Epithelial cell of esophagus (primary cell): Measurements from ENCODE around the gene FBXW2.
"Not testable (repeated sequence)": the region's sequence is repeated elsewhere in the genome, so short reads cannot be mapped to it uniquely, and the experiment has no call there.

Experiments
- DNase-seq: peaks from one replicate; pipeline ENCODE4 v3.0.0; 2010; ENCODE audit warnings: low read depth
- H3K4me3 ChIP-seq: 2 replicates; pipeline ENCODE4 v1.5.1; 2011; ENCODE audit warnings: mild to moderate bottlenecking, low read length, control low read depth
- TF ChIP-seq, protein P1 (sequence below): IDR thresholded peaks from 2 replicates; pipeline ENCODE4 v1.5.1; 2011; ENCODE audit warnings: low read depth, mild to moderate bottlenecking, low read length, control low read depth, inconsistent platforms; ENCODE audit not compliant: insufficient read depth; ENCODE audit errors: missing control alignments

Gene FBXW2

GRCh38 chr9:120750421-120750820 is 42.8 kb downstream of the FBXW2 start:
- TF ChIP-seq, protein P1, sequence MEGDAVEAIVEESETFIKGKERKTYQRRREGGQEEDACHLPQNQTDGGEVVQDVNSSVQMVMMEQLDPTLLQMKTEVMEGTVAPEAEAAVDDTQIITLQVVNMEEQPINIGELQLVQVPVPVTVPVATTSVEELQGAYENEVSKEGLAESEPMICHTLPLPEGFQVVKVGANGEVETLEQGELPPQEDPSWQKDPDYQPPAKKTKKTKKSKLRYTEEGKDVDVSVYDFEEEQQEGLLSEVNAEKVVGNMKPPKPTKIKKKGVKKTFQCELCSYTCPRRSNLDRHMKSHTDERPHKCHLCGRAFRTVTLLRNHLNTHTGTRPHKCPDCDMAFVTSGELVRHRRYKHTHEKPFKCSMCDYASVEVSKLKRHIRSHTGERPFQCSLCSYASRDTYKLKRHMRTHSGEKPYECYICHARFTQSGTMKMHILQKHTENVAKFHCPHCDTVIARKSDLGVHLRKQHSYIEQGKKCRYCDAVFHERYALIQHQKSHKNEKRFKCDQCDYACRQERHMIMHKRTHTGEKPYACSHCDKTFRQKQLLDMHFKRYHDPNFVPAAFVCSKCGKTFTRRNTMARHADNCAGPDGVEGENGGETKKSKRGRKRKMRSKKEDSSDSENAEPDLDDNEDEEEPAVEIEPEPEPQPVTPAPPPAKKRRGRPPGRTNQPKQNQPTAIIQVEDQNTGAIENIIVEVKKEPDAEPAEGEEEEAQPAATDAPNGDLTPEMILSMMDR = no peak
- no peak overlapping the region for H3K4me3 ChIP-seq
- no peak for DNase-seq

- not testable (repeated sequence) for DNase-seq
Observed at GRCh38 chr9:120746366-120746765, 46.9 kb downstream of the FBXW2 start.

DNA sequence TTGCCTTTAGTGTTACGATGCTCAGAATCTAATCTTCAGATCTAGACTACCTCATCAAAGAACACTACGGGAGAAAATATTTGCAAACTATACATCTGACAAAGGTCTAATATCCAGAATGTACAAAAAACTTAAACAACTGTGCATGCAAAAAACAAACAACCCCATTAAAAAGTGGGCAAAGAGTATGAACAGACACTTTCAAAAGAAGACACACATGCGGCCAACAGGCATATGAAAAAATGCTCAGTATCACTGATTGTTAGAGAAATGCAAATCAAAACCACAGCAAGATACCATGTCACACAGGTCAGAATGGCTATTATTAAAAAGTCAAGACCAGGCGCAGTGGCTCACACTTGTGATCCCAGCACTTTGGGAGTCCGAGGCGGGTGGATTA is 47.9 kb downstream of the FBXW2 start:
- H3K4me3 ChIP-seq = no peak overlapping the region
- TF ChIP-seq, protein P1 = no peak
- DNase-seq = no peak

More at GRCh38 chr9:120746366-120746765, 46.9 kb downstream of the FBXW2 start:
- H3K4me3 ChIP-seq = not testable (repeated sequence)

DNA sequence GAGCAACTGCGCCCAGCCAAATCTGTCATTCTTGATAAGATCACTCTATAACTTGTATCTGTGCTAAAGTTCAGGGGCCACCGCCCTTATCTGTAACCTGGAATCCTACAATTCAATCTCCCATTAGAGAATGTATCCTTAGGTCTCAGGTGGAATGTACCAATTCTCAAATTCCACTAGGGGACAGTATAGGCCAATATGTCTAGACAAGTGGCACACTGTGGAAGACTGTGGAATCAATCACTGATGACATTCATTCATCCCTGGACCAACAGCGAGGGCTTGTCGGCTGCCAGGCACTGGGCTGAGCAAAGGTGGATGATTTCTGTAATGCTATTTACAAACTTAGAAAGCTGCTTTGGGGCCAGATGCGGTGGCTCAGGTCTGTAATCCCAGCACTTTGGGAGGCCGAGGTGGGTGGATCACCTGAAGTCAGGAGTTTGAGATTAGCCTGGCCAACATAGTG is 50.2 kb downstream of the FBXW2 start:
- TF ChIP-seq, protein P1 = peak; percentile 74
- no peak overlapping the region for H3K4me3 ChIP-seq
- peak; percentile 65 for DNase-seq

DNA sequence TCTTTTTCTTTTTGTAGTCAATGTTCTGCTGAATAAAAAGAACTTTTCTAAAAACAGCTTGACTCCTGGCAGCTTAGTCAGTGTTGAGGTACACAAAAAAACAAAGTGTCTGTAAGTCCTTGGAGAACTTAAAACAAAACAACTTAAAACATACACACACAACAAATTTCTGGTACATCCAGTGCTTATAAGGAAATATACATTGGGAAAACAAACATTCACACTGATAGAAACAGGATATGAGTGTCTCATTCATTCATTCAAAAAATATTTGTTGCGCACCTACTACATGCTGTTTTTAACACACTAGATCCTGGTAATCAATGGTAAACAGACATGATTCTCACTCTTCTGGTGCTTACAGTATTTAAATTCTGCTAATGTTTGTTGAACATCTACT is 51.5 kb downstream of the FBXW2 start:
- no peak overlapping the region for H3K4me3 ChIP-seq
- TF ChIP-seq, protein P1 = no peak
- DNase-seq = peak; percentile 30

DNA sequence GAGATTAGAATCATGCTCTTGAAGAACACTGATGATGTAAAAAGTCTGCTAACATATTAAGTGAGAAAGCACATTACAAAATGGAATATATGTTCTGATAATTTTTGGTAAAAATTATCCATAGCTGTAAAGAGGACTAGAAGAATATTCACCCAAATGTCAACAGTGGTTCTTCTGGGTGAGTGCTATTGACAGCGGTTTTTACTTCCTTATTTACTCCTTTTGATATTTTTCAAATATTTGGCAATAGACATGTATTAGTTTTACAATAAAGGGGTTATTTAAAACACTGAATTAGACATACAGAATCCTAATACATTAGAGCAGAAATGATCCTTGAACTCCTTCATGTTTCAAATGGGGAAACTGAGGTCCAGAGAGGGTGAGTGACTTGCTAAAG is 52.0 kb downstream of the FBXW2 start:
- TF ChIP-seq, protein P1 = no peak
- H3K4me3 ChIP-seq = no peak overlapping the region
- DNase-seq = no peak

DNA sequence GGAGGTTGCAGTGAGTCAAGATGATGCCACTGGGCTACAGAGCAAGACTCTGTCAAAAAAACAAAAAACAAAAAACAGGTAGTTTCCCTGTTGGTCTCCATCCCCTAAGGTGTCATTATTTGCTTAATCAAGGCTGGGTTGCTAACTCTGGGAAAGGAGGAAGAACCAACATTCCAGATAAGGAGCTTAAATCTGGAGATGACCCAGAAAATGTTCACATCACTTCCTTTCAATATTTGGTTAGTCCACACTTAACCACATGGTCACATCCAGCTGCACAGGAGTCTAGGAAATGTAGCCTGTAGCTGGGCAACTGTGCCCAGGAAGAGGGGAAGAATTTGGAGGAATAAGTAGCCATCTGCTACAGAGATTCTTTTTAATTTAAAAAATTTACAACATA is 53.1 kb downstream of the FBXW2 start:
- DNase-seq = no peak
- TF ChIP-seq, protein P1 = no peak
- H3K4me3 ChIP-seq = no peak overlapping the region
